ENCODE measurements around the gene SNX17.
A peak's percentile ranks its signal among the peaks of the same experiment; 100 is the strongest.

The SNX17 gene

GRCh38 chr2:27369471-27370025 lies 868 bp upstream of the SNX17 start:
- peak; percentile 58 to 64 for DNase-seq

GRCh38 chr2:27370816-27371620 lies 602 bp downstream of the SNX17 start:
- DNase-seq: peak; percentile 92 to 94

- no peak for DNase-seq
Observed at GRCh38 chr2:27372937-27373336, 2.5 kb downstream of the SNX17 start.

GRCh38 chr2:27373567-27373966 lies 3.2 kb downstream of the SNX17 start:
- DNase-seq: no peak

GRCh38 chr2:27375513-27376099 lies 5.2 kb downstream of the SNX17 start:
- no peak for DNase-seq

- DNase-seq: no peak
Observed at GRCh38 chr2:27376151-27376865, 5.9 kb downstream of the SNX17 start.

- no peak for DNase-seq
Observed at GRCh38 chr2:27376866-27377617, 6.6 kb downstream of the SNX17 start.

- DNase-seq: no peak
Observed at GRCh38 chr2:27377618-27378095, 7.2 kb downstream of the SNX17 start.

- DNase-seq: no peak
Observed at GRCh38 chr2:27378096-27378808, 7.8 kb downstream of the SNX17 start.

- DNase-seq: no peak
Observed at GRCh38 chr2:27378809-27379290, 8.4 kb downstream of the SNX17 start.

- DNase-seq: peak in 1 of 2 experiments; percentile 36
Observed at GRCh38 chr2:27379383-27379835, 9.0 kb downstream of the SNX17 start.

- peak; percentile 18 to 64 for DNase-seq
Observed at GRCh38 chr2:27379836-27380625, 9.6 kb downstream of the SNX17 start.

GRCh38 chr2:27380626-27381545 lies 10.5 kb downstream of the SNX17 start, which contains the start of gene ZNF513:
Gene ZNF513 (minus strand): TSS chr2:27380734. CDS start chr2:27380526, 208 bp downstream.
- DNase-seq: peak; percentile 82 to 88

GRCh38 chr2:27381577-27382181 lies 11.3 kb downstream of the SNX17 start:
- DNase-seq: no peak

GRCh38 chr2:27390822-27391679 lies 20.6 kb downstream of the SNX17 start:
- no peak for DNase-seq

GRCh38 chr2:27393225-27393624 lies 22.8 kb downstream of the SNX17 start:
- no peak for DNase-seq

GRCh38 chr2:27398962-27399361 lies 28.5 kb downstream of the SNX17 start:
- DNase-seq: no peak

Measured in Kasumi-1 (cell line).